ENCODE data around the gene HES2. TPM values are rescaled to one million over a fixed set of nuclear protein-coding genes. Genes with fewer than 3 reads are reported as not detected.

Gene HES2
- total and polyA plus RNA-seq, 9 of the 15 experiments (the other 6 are each of a cell fraction or from before 2014, with no cell fraction given), result 0.05 to 0.18 (median 0.07) TPM; not detected in 4

- Histone ChIP-seq H3K36me3 (ENCODE audit: control insufficient read depth, insufficient read depth, low read length) (no peaks in the 10 kb centered on the region), H2AFZ (ENCODE audit: low read depth, low read length) (no peak overlapping the region), H3K4me1 (replicated peaks in 1 of 2; ENCODE audit: control insufficient read depth in 2 of 2, insufficient read depth in 2 of 2, low read length in 2 of 2) (peaks cover 0 to 10% of the 10 kb centered on the region in 2 experiments; a peak in 2 of 5 replicates), H3K4me2 (ENCODE audit: insufficient read depth, low read length) (no peak overlapping the region), H3K4me3 (no peak overlapping the region), H4K20me1 (replicated peaks; ENCODE audit: control insufficient read depth, insufficient read depth, low read length) (peaks cover 9% of the 10 kb centered on the region; the same call in 1 of the 2 replicates), H3K9me3 (replicated peaks; ENCODE audit: control insufficient read depth, insufficient read depth, low read depth, low read length) (no peaks in the 10 kb centered on the region), H3K79me2 (ENCODE audit: control insufficient read depth, insufficient read depth, low read length) (no peaks in the 10 kb centered on the region), H3K9me1 (ENCODE audit: control insufficient read depth, insufficient read depth, low read length) (no peaks in the 10 kb centered on the region), H3K27me3 (ENCODE audit: control insufficient read depth in 2 of 2, insufficient read depth in 2 of 2, low read length in 2 of 2) (peaks cover 27 to 51% of the 10 kb centered on the region in 2 experiments), H3K27ac (ENCODE audit: extremely low read depth, low read depth, low read length) (no peak overlapping the region), H3K9ac (ENCODE audit: insufficient read depth in 1 of 2, low read depth in 2 of 2, low read length in 2 of 2) (no peak overlapping the region)
- ChIA-PET POLR2A (interaction anchor here (0.6 kb wide), 1 partner anchor 195 kb away, joined by 3 read pairs; no protein-coding TSS in a partner anchor), CTCF (ENCODE audit: low intra/inter-chr PET ratio) (no interaction called here)
- no peak for FAIRE-seq
- DNase-seq (ENCODE audit: extremely low read depth in 1 of 4, low spot score in 3 of 4), result no peak
- TF ChIP-seq ZNF121 (CRISPR knock-in tag; conservative IDR thresholded peaks at IDR 0.05) (peak; percentile 52), TFAM (CRISPR knock-in tag; conservative IDR thresholded peaks at IDR 0.05) (no peak), ZNF766 (CRISPR knock-in tag; conservative IDR thresholded peaks at IDR 0.05) (no peak)
- WGBS (ENCODE audit: insufficient coverage, low coverage, missing lambda C conversion rate), result 7% methylated on average over 3 of the region's 6 CpGs
- BruUV-seq (replicated peaks), result no TSS peak
- in situ Hi-C loops (cut with MboI) (loop anchor here (5.0 kb wide), 1 partner anchor 63 kb away; no protein-coding TSS in a partner anchor), intact Hi-C loops (cut with micrococcal nuclease) (loop anchor here (5.0 kb wide), 1 partner anchor 63 kb away; no protein-coding TSS in a partner anchor)
- ATAC-seq, result no peak
Observed at GRCh38 chr1:6409733-6410132, 10.0 kb downstream of the HES2 start.

GRCh38 chr1:6409053-6409452 lies 10.7 kb downstream of the HES2 start:
- no peaks in the 10 kb centered on the region for H3K9me3 ChIP-seq (replicated peaks; ENCODE audit: control insufficient read depth, insufficient read depth, low read depth, low read length)
- no peaks in the 10 kb centered on the region for H3K9me1 ChIP-seq (ENCODE audit: control insufficient read depth, insufficient read depth, low read length)
- intact Hi-C loops (cut with micrococcal nuclease) (loop anchor here (5.0 kb wide), 1 partner anchor 63 kb away; no protein-coding TSS in a partner anchor), in situ Hi-C loops (cut with MboI) (no loop called here)
- H3K27ac ChIP-seq (ENCODE audit: extremely low read depth, low read depth, low read length), result no peak overlapping the region
- POLR2A ChIA-PET, result interaction anchor here (0.6 kb wide), 1 partner anchor 196 kb away, joined by 3 read pairs; no protein-coding TSS in a partner anchor
- DNase-seq (ENCODE audit: extremely low read depth in 1 of 4, low spot score in 3 of 4), result no peak
- H4K20me1 ChIP-seq (replicated peaks; ENCODE audit: control insufficient read depth, insufficient read depth, low read length), result 0 out of 2 replicates have a peak, but pooled peaks cover 9% of the 10 kb centered on the region
- H3K36me3 ChIP-seq (ENCODE audit: control insufficient read depth, insufficient read depth, low read length), result no peaks in the 10 kb centered on the region
- no peak for ATAC-seq
- 19% methylated on average over 4 of the region's 4 CpGs for WGBS (ENCODE audit: insufficient coverage, low coverage, missing lambda C conversion rate)
- peaks cover 24 to 45% of the 10 kb centered on the region in 2 experiments for H3K27me3 ChIP-seq (ENCODE audit: control insufficient read depth in 2 of 2, insufficient read depth in 2 of 2, low read length in 2 of 2)
- CTCF ChIA-PET (ENCODE audit: low intra/inter-chr PET ratio), result no interaction called here
- FAIRE-seq, result no peak
- H3K9ac ChIP-seq (ENCODE audit: insufficient read depth in 1 of 2, low read depth in 2 of 2, low read length in 2 of 2), result no peak overlapping the region
- TF ChIP-seq RAD21 (CRISPR knock-in tag; conservative IDR thresholded peaks at IDR 0.05 in 1 of 2, IDR thresholded peaks at IDR 0.05 in 1 of 2) (0 out of 4 replicates have a peak, but pooled peaks of 1 of the 2 experiments have one; percentile 12), PCBP1 (IDR thresholded peaks at IDR 0.05; ENCODE audit: low read depth, low read length, poor library complexity, severe bottlenecking) (no peak), CTCF (IDR thresholded peaks at IDR 0.05 in 2 of 3, conservative IDR thresholded peaks at IDR 0.05 in 1 of 3; ENCODE audit: insufficient read depth in 2 of 3, low read depth in 1 of 3, low read length in 3 of 3) (0 out of 6 replicates have a peak, but pooled peaks of 1 of the 3 experiments have one; percentile 5)
- H3K79me2 ChIP-seq (ENCODE audit: control insufficient read depth, insufficient read depth, low read length), result no peaks in the 10 kb centered on the region
- no peak overlapping the region for H2AFZ ChIP-seq (ENCODE audit: low read depth, low read length)
- H3K4me3 ChIP-seq, result no peak overlapping the region
- H3K4me1 ChIP-seq (replicated peaks in 1 of 2; ENCODE audit: control insufficient read depth in 2 of 2, insufficient read depth in 2 of 2, low read length in 2 of 2), result peaks cover 0 to 9% of the 10 kb centered on the region in 2 experiments; a peak in 1 of 5 replicates
- no TSS peak for BruUV-seq (replicated peaks)
- H3K4me2 ChIP-seq (ENCODE audit: insufficient read depth, low read length), result no peak overlapping the region

Measured in K562 (cell line).